Measurements from ENCODE around the gene HSF4. TPM values are rescaled to one million over a fixed set of nuclear protein-coding genes. Genes with fewer than 3 reads are reported as not detected.

The HSF4 gene
- polyA plus RNA-seq, 1 donor, result 5.3 TPM

- no peak for DNase-seq
These were observed 37.9 kb downstream of the HSF4 start for GRCh38 chr16:67202426-67202825.

DNA sequence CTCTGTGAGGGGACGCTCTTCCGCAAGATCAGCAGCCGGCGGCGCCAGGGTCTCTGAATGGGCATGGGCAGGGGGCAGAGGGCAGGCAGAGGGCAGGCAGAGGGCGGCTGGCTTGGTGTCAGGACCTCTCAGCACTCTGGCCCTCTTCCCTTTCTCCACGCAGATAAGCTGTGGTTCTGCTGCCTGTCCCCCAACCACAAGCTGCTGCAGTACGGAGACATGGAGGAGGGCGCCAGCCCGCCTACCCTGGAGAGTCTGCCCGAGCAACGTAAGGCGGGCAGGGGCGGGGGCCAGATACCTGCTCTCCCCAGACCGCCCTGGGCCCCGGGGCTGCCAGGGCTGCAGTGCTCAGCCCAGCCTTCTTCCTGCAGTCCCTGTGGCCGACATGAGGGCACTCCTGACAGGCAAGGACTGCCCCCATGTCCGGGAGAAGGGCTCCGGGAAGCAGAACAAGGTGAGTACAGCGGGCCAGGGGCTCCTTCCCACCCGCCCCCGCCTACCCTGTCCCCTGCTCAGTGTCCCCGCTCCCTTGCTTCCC, 38.5 kb downstream of the HSF4 start:
- DNase-seq, result no peak

GRCh38 chr16:67204076-67204475, 39.5 kb downstream of the HSF4 start:
- no peak for DNase-seq

- DNase-seq, result no peak
These were observed 41.7 kb downstream of the HSF4 start for GRCh38 chr16:67206129-67206837.

- DNase-seq, result no peak
These were observed 42.3 kb downstream of the HSF4 start for GRCh38 chr16:67206838-67207248.

GRCh38 chr16:67207249-67208091, 42.9 kb downstream of the HSF4 start:
- DNase-seq, result no peak

DNA sequence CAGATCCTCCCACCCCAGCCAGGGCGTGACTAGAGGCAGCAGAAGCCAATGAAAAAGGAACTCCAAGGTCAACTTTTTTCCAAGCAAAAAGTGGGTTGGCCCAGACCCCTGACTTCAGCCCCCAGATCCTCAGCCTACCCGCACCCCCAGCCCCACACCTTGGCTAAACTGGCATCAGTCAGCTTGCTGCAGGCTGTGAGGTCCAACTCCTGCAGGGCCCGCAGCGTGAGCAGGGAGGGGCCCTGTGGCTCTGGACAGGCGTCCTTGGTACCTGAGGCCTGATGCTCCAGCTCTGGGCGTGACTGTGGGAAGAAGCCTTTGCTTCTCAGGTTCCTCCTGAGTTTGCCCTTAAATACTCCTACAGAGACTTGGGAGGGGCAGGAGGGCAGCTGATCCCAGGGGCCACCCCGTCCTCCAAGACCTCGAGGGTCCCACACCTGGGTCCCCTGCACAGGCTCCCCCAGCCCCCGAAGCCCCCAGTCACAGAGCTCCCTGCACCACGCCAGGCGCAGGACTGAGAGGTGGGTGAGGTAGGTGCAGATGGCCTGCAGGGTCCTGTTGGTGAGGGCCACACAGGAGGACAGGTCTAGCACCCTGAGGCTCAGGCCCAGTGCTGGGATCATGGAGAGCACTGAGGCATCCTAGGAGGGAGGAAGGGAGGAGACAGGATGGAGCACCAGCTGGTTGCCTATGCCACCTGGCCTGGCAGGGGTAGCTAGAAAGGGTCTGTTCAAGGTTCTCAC, 43.8 kb downstream of the HSF4 start:
- DNase-seq, result no peak

DNA sequence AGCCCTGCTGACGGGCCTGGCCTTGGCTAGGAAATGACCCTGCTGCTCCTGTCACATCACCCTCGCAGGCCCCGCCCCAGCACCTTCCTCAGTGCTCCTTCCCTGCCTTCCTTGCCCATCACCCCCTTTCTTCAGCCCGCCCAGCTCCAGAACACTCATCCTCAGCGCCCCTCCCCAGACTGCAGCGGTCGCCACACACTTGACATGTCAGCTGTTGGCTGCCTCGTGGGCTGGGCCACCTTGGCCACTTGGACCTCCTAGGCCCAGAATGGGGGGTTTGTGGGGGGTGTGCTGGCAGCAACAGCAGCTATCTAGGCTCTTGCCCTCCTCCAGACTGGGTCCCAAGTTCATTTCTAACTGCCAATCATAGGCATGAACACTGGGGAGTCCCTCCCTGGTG, 45.0 kb downstream of the HSF4 start:
- DNase-seq, result no peak

DNA sequence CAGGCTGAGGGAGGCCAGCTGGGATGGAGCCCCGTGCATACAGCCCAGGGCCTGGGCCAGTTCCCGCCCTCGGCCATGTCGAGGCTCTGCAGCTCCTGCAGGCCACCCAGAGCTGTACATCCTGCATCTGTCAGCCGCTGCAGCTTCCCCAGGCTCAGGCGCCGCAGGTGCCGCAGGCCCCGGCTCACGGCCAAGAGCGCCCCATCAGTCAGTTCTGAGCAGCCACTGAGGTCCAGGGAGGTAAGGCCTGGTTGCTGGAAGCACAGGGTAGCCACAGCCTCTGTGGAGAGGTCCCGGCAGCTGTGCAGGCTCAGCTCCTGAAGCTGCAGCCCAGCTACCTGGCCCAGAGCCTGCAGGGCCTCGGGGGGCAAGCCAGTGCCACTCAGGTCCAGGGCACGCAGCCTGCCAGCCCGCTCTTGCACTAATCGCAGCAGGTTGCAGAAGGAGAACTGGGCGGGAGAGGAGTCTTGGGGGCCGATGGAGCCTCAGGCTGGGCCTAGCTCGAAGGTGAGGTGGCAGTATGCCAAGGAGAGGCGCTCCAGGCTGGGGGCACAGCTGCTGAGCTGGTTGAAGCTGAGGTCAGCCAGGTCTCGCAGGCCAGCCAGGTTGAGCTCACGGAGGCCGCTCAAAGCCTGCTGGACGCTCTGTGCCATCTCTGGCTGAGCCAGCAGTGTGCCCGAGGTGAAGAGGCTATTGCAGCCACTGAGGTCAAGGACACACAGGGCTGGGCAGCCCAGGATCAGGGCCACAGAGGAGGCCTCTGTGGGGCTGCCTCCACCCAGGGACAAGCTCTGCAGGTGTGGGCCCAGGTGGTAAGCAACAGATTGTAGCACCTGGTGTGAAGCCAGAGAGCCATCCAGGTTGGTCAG, 45.8 kb downstream of the HSF4 start:
- no peak for DNase-seq

GRCh38 chr16:67211674-67212073, 47.1 kb downstream of the HSF4 start:
- no peak for DNase-seq

DNA sequence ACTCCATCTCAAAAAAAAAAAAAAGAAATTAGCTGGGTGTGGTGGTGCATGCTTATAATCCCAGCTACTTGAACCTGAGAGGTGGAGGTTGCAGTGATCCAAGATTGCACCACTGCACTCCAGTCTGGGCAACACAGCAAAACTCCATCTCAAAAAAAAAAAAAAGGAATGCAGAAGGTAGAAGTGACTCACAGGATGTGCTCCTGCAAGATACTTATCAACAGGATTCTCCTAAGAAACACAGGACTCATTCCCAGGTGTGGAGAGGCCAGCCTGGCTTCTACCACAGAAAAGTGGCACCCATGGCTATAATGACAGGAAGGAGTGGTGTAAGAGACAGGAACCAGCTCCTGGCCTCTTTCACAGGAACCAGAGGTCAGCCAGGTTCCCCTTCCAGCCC, 48.2 kb downstream of the HSF4 start:
- no peak for DNase-seq

GRCh38 chr16:67213197-67214019, 48.9 kb downstream of the HSF4 start:
- DNase-seq, result no peak

GRCh38 chr16:67215706-67216105, 51.2 kb downstream of the HSF4 start:
- DNase-seq, result no peak

- no peak for DNase-seq
These were observed 52.3 kb downstream of the HSF4 start for GRCh38 chr16:67216612-67217490.

Other genes with a start within 250 kb of the HSF4 start
- gene CDH16, start 245.9 kb upstream of the HSF4 start, polyA plus RNA-seq (ENCODE audit: insufficient read length), result not detected
- 3.1 TPM for gene RRAD, start 239.2 kb upstream of the HSF4 start, polyA plus RNA-seq (ENCODE audit: insufficient read length)
- gene CIAO2B, start 230.3 kb upstream of the HSF4 start, polyA plus RNA-seq (ENCODE audit: insufficient read length), result 88.3 TPM
- gene CES2, start 229.2 kb upstream of the HSF4 start, polyA plus RNA-seq (ENCODE audit: insufficient read length), result 28.6 TPM
- 0.37 TPM for gene CES3, start 203.5 kb upstream of the HSF4 start, polyA plus RNA-seq (ENCODE audit: insufficient read length)
- gene CES4A, start 176.2 kb upstream of the HSF4 start, polyA plus RNA-seq (ENCODE audit: insufficient read length), result 2.6 TPM
- 37.7 TPM for gene CBFB, start 135.6 kb upstream of the HSF4 start, polyA plus RNA-seq (ENCODE audit: insufficient read length)
- 20.8 TPM for gene PHAF1, start 54.8 kb upstream of the HSF4 start, polyA plus RNA-seq (ENCODE audit: insufficient read length)
- gene B3GNT9, start 13.7 kb upstream of the HSF4 start, polyA plus RNA-seq (ENCODE audit: insufficient read length), result 10.9 TPM
- gene TRADD, start 4.8 kb upstream of the HSF4 start, polyA plus RNA-seq (ENCODE audit: insufficient read length), result 5.9 TPM
- gene FBXL8, start 4.8 kb upstream of the HSF4 start, polyA plus RNA-seq (ENCODE audit: insufficient read length), result 2.5 TPM
- 44.3 TPM for gene NOL3, start 5.8 kb downstream of the HSF4 start, polyA plus RNA-seq (ENCODE audit: insufficient read length)
- gene MATCAP1, start 19.2 kb downstream of the HSF4 start, polyA plus RNA-seq (ENCODE audit: insufficient read length), result 22.9 TPM
- 15.3 TPM for gene EXOC3L1, start 25.4 kb downstream of the HSF4 start, polyA plus RNA-seq (ENCODE audit: insufficient read length)
- 40.9 TPM for gene E2F4, start 27.4 kb downstream of the HSF4 start, polyA plus RNA-seq (ENCODE audit: insufficient read length)
- gene ELMO3, start 34.4 kb downstream of the HSF4 start, polyA plus RNA-seq (ENCODE audit: insufficient read length), result 1.1 TPM
- 17.5 TPM for gene TMEM208, start 62.4 kb downstream of the HSF4 start, polyA plus RNA-seq (ENCODE audit: insufficient read length)
- gene FHOD1, start 82.7 kb downstream of the HSF4 start, polyA plus RNA-seq (ENCODE audit: insufficient read length), result 20.1 TPM
- gene SLC9A5, start 84.2 kb downstream of the HSF4 start, polyA plus RNA-seq (ENCODE audit: insufficient read length), result 1.5 TPM
- 10.0 TPM for gene PLEKHG4, start 114.8 kb downstream of the HSF4 start, polyA plus RNA-seq (ENCODE audit: insufficient read length)
- gene KCTD19, start 162.0 kb downstream of the HSF4 start, polyA plus RNA-seq (ENCODE audit: insufficient read length), result 0.31 TPM
- 0.50 TPM for gene LRRC36, start 162.1 kb downstream of the HSF4 start, polyA plus RNA-seq (ENCODE audit: insufficient read length)
- gene TPPP3, start 228.8 kb downstream of the HSF4 start, polyA plus RNA-seq (ENCODE audit: insufficient read length), result 384 TPM

All from hindlimb muscle (tissue), 1 donor.